IPS DF 4.7 (cell line): ENCODE results near the gene NT5C2.
"Not testable (repeated sequence)": the region's sequence is repeated elsewhere in the genome, so short reads cannot be mapped to it uniquely, and the experiment has no call there.

Experiments used
- DNase-seq: peaks from one replicate; pipeline ENCODE4 v3.0.0-alpha.2; 2013; ENCODE audit warnings: low spot score; ENCODE audit errors: extremely low read depth

The NT5C2 gene

DNA sequence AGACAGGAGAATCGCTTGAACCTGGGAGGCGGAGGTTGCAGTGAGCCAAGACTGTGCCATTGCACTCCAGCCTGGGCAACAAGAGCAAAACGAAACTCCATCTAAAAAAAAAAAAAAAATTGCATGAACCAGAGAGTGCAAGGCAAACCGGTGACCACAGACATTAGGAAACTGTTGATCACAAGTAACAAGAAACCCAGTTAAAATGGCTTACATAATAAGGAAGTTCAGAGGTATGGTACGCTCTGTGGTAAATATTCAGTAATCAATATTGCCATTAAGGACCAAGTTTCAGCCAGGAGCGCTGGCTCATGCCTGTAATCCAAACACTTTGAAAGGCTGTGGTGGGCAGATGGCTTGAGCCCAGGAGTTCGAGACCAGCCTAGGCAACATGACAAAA lies 9.2 kb upstream of the NT5C2 start:
- DNase-seq, result no peak

DNA sequence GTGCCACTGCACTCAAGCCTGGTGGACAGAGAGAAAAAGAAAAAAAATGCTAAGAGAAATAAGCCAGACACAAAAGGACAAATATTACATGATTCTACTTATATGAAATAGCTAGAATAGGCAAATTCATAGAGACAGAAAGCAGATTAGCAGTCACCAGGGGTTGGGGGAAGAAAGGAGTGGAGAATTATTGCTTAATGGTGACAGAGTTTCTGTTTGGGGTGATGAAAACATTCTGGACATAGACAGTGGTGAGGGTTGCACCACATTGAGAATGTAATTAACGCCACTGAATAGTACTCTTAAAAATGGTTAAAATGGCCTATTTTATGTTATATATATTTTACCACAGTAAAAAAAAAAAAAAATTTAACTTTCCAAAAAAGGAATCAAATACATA lies 6.4 kb upstream of the NT5C2 start:
- no peak for DNase-seq

DNA sequence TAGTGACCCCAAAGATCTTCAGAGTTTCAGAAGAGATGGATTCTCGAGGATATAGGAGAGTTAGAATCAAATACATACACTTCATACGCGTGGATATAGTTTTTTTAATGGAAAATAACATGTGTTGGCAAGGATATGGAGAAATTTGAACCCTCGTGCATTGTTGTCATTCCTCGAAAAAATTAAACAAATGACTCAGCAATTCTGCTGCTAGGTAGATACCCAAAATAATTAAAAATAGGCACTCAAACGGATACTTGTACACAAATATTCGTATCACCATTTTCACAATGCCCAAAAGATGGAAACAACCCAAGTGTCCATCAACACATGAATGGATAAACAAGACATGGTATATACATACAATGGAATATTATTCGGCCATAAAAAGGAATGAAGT lies 5.6 kb upstream of the NT5C2 start:
- no peak for DNase-seq

DNA sequence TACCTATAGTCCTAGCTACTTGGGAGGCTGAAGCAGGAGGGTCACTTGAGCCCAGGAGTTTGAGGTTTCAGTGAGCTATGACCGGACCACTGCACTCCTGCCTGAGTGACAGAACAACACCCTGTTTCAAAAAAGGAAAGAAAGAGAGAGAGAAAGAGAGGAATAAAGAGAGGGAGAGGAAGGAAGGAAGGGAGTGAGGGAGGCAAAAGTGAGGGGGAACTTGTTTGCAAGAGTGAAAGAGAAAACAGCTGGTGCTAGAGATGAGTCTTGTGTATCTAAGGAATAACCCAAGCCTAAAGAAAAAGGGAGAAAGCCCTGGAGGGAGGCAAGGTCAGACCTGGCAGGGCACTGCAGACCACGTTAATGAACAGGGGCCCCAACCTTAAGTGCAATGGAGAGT lies 4.8 kb upstream of the NT5C2 start:
- DNase-seq, result no peak

DNA sequence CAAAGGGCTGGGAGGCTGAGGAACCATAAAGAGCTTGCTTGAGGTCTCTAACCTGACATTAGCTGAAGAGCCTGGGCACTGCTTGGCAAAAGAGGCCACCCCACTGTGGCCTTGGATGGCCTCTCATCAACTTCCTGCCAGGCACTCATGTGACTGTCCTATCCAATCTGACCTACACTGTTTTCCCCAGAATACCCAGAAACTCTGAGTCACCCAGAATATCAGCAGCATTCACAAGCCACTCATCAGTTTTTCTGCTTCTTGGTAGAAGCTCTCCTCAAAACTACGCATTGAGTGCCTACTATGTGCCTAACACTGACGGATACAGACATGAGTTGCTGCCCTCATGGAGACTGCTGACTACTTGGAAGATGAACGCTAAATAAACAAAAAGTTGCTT lies 4.1 kb upstream of the NT5C2 start:
- no peak for DNase-seq

DNA sequence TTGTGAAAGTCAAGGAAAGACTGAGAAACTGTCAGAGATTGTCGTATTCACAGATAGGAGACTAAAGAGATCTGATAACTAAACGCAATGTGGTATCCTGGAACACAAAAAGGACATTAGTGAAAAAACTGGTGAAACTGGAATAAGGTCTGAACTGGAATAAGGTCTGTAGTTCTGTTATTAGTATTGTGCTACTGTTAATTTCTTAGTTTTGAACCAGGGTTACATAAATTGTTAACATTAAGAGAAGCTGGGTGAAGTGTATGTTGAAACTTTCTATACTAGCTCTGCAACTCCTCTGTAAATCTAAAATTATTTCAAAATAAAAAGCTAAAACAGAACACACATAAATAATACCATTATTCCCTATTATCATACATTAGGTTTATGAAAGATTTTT lies 3.4 kb upstream of the NT5C2 start:
- no peak for DNase-seq

DNA sequence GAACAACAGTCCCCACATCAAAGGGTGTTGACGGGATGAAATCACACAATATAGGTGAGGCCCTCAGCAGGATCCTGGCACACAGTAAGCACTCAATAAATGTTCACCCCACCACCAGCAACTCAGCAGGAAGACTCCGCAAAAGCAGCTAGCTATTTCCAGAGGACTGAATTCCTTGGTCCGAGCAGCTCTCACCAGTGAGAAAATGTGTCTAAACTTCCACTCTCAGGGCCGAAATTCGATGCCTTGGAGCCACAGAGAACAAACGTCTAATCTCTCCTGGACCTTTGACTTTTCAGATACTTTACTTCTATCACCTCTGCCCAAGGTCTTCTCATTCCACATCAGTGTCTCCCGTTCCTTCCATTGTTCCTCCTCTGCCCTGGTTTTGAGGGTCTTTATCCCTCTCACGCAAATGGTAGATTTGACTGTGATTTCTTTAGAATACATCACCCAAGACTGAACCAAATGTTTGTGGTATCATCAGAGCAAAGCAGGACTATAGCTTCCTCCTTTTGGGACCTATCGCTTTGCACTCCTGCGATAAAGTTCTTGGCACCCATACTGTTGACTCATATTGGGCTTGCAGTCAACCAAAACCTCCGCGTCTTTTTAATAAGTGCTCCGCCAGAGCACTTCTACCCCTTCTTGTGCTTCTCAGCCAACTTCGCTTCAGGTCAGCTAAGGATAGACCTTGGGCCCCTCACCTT lies 903 bp upstream of the NT5C2 start:
- no peak for DNase-seq

DNA sequence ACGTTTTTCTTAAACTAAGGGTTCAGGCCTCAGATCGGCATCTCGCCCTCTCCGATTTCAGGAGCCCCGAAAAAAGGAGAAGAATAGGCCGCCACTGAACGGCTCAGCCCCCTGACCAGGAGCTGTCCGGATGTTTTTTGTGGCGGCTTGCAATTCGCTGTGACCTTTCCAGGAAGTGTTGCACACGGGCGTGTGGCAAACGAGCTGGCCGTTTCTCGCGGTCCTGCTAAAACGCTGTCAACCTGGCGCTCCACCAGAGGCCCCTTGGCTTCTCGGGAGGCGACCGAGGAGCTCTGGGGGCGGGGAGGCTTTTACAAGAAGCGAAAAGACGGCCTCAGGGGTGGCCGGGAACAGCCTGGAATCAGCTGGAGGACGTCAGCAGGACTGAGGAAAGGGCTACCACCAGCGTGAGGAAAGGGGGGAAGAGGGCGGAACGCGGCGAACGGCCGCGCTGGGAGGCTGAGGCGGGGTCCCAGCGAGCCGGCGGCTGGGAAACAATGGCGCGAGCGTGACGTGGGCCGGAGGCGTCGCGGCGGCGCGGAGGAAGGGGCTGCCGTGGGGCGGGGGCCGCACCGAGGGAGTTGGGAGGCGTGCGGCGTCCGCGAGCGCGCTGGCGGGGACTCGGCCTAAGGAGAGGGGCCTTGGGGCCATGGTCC lies 493 bp downstream of the NT5C2 start:
- DNase-seq, result no peak

DNA sequence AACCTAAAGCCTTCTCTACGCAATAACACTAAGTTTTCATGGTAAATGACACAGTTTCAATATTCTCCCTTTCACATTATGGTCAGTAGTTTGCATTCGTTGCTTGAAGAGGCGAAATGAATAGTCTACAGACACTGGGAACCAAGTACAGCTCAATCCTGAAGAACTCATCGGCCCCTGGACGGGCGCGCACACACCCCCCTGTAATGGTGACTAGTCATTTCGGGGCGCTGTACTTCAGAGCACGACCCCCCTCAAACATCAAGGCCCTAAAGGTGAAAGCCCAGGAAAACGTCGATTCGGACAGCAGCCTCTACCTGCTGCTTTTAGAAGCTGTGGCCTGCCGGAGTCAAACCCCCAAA lies 1.0 kb downstream of the NT5C2 start:
- DNase-seq, result no peak

DNA sequence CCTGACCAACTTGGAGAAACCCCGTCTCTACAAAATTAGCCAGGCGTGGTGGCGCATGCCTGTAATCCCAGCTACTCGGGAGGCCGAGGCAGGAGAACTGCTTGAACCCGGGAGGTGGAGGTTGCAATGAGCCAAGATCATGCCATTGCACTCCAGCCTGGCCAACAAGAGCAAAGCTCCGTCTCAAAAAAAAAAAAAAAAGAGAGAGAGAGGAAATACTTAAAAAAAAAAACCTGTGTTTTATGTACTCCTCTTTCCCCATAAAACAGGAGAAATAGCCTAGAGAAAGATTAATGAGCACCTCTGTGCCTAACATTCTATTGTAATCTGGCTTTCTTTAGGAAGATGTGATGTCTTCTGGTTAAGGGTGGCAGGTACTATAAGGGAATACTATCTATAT lies 1.9 kb downstream of the NT5C2 start:
- DNase-seq, result not testable (repeated sequence)

DNA sequence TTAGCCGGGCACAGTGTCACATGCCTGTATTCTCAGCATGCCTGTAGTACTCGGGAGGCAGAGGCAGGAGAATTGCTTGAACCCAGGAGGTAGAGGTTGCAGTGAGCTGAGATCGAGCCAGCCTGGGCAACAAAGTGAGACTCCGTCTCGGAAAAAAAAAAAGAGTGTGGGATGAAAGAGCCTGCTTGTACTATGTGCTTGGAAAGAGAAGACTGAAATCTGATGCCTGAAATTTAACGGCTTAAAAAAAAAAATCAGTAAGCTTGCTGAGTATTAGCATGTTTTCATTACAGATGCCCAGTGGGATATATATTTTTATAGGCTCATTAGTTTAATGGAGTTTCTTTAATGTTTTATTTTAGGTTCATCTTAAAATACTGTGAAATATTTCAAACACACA lies 4.2 kb downstream of the NT5C2 start:
- no peak for DNase-seq

DNA sequence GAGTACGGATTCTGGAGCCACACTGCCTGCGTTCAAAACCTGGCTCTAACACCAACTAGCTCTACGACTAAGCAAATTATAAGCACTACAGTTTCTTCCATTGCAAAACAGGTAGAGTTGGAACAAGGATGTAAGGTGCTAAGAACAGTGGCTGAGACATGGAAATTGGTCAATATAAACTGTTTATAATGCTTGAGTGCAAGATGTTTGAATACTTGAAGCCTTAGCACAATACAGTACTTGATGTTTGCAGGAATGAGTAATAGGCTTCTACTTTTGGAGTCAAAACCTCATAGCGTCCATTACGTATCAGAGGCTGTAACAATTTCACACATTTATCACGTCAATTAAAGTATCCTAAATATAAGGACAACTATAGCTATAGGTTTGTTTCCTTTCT lies 6.9 kb downstream of the NT5C2 start:
- DNase-seq, result no peak

DNA sequence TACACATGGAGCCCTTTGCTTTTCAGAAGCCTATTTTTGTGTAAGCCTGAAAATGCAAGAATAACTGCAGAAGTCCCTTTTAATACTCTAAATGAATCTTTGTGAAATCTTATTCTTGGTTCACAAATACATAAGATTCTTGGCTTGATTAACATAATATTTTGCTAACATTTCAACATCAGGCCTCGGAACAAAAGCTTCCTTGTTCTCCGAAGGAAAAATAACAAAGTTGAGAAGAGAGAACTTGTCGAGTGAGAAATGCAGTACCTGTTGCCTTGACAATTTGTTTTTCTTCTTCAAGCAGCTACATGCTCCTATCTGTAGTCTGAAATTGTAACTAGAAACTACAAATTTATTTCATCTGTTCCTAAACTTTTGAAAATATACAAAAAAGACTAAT lies 8.5 kb downstream of the NT5C2 start:
- no peak for DNase-seq

DNA sequence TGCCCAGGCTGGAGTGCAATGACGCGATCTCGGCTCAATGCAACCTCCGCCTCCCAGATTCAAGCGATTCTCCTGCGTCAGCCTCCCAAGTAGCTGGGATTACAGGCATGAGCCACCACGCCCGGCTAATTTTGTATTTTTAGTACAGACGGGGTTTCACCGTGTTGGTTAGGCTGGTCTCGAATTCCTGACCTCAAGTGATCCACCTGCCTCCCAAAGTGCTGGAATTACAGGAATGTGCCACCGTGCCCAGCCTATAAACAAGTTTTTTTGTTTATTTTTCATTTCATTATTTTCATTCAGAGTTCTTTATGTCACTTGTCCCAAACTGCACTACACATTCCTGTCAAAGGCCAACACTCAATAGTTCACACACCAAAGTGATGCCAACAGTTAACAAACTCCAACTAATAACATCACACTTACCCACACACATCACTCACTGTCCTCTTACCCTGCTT lies 9.1 kb downstream of the NT5C2 start:
- not testable (repeated sequence) for DNase-seq

DNA sequence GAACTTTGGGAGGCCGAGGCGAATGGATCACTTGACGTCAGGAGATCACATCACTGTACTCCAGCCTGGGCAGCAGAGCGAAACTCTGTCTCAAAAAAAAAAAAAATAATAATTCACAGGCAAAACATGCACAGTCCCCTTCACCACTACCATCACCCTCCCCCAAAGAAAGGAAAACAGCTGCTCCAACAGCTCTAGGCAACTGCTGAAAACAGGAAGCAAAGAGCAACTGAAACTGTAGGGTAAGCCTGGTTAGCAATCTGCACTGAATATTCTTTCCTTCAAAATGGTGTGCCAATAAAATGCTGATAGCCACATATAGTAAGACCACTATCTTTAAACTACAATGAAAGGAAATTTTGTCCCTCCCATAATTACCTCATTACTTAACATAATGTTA lies 11.8 kb downstream of the NT5C2 start:
- DNase-seq, result no peak

DNA sequence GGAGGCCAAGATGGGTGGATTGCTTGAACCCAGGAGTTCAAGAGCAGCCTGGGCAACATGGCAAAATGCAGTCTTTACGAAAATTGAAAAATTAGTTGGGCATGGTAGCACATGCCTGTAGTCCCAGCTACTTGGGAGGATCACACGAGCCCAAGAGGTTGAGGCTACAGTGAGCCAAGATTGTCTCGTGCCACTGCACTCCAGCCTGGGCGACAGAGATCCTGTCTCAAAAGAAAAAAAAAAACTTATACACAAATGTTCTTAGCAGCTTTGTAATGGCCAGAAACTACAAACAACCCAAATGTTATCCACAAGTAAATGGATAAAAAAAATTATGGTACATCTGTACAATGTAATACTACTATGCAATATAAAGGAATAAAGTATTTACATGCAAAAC lies 12.6 kb downstream of the NT5C2 start:
- DNase-seq, result no peak

DNA sequence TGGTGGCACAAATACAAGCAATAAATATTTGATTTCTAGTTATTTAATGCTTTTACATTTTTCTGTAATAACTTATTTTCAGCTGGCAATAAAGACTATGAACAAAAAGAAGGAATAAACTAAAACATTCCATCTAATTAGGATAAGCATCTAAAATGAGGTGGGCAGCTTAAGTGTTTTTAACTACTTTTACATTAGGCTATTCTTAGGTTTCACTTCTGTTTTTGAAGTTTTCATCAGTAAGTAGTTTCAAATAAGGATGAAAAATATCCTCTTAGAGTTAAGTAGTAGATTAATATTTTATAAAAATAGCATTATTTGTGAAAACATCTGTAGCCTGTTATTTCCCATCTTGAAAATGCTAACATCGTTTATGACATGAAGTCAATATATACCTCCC lies 15.9 kb downstream of the NT5C2 start:
- no peak for DNase-seq

DNA sequence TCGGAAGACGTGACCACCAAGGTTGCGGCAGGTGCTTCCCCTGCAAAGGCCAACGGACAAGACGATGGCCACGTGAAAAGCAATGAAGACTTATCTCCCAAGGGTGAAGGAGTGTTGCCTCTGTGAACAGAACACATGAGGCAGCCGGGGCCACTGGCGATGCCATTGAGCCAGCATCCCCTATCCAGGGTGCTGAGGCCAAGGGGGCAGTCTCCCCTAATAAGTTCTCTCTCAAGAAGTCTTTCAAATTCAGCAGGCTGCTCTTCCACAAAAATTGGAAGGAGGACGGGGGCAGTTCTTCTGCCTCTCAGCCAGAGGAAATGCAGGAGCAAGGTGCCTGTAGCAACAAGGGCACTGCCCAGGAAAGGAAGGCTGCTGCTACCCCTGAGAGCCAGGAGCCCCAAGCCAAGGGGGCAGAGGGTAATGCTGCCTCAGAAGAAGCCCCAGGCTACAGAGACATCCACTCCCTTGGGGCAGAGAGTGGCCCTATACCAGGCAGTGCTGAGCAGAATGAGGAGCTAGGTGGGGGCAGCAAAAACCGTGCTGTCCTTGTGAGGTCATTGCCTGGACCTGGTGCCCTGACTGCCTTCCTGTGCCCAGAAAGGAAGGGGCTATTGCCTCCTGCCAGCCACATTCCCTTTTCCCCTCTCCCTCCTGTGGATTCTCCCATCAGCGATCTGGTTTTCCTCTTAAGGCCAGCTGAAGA lies 17.3 kb downstream of the NT5C2 start:
- no peak for DNase-seq

DNA sequence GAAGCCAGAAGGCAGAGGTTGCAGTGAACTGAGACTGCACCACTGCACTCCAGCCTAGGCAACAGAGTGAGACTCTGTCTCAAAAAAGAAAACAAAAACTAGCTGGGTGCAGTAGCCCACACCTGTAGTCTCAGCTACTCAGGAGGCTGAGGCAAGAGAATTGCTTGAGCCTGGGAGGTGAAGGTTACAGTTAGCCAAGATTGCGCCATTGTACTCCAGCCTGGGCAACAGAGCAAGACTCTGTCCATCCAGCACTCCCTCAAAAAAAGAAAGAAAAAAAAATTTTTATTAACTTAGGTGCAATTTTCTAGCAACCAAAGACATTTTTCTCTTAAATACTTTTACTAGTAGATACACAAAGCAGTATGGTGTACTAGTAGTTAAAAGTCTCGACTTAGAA lies 18.7 kb downstream of the NT5C2 start:
- not testable (repeated sequence) for DNase-seq

DNA sequence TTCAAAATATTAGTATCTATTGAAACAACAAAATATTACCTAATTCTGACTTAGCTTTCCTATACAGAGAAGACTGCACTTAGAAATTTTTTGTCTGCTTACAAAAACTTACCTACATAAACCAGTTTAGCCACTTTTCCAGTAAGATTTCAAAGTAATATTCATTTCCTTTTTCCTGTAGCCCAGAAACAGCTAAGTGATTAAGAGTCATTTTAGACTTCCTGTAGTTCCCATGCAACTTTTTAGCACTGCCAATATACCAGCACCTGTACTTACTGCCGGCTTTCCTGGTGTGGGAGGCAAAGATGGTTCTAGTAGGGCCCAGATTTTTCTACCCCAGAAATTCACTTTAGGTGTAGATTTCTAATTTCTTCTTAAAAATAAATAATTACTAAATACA lies 21.8 kb downstream of the NT5C2 start:
- no peak for DNase-seq

DNA sequence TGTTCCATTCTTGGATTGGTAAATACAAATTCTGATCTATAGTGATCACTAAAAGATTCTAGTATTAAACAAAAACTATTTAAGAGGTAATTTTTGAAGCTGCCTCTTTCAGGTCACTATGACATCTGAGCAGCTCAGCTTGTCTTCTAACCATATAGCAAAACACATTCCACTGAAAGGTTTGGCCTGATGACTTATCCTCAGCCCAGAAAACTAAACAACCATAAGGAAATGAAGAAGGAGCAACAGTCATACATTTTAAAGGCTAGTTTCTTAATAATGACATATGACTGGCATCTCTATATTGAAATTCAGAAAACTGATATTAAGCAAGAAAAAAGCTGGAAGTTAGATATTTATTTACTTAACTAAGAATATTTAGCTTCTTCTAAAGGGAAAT lies 24.6 kb downstream of the NT5C2 start:
- DNase-seq, result no peak

DNA sequence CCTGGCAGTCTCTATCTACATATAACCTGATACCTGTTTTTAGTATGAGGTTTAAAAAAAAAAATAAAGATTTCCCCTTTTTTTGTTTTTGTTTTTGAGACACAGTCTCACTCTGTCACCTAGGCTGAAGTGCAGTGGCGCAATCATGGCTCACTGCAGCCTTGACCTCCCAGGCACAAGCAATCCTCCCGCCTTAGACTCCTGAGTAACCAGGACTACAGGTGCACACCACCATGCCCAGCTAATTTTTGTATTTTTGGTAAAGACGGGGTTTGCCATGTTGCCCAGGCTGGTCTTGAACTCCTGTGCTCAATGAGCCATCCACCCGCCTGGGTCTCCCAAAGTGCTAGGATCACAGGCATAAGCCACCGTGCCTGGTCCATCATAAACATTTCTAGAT lies 25.5 kb downstream of the NT5C2 start:
- not testable (repeated sequence) for DNase-seq

DNA sequence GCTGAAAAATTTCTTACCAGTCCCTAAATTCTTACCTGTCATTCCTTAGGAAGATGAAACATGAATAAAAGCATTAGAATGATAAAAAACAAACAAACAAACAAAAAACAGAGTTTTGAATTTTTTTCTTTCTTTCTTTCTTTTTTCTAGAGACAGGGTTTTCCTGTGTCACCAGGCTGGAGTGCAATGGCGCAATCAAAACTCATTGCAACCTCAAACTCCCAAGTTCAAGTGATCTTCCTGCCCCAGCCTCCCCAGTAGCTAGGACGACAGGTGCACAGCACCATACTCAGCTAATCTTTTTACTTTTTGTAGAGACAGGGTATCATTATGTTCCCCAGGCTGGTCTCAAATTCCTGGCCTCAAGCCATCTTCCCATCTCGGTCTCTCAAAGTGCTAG lies 26.5 kb downstream of the NT5C2 start:
- DNase-seq, result no peak
